Upper lobe of right lung (tissue), 1 donor: Measurements from ENCODE around the gene ERVH48-1. TPM values are rescaled to one million over a fixed set of nuclear protein-coding genes. Genes with fewer than 3 reads are reported as not detected.
A peak's percentile ranks its signal among the peaks of the same experiment; 100 is the strongest.
"Not testable (repeated sequence)": the region's sequence is repeated elsewhere in the genome, so short reads cannot be mapped to it uniquely, and the experiment has no call there.

ENCODE experiments used
- ATAC-seq: fragments of 200-7000 bp; cut with Tn5 transposase; one replicate; pipeline ENCODE4 v1.9.1; 2020; ENCODE audit warnings: mild to moderate bottlenecking, moderate library complexity
- DNase-seq: peaks from one replicate; pipeline ENCODE4 v3.0.0-alpha.2; 2020
- H3K27ac ChIP-seq: fragments of 200-600 bp; one replicate; pipeline ENCODE4 v1.8.0; 2022
- H3K27me3 ChIP-seq: fragments of 200-600 bp; one replicate; pipeline ENCODE4 v1.8.0; 2022; ENCODE audit warnings: mild to moderate bottlenecking
- H3K36me3 ChIP-seq: fragments of 200-600 bp; one replicate; pipeline ENCODE4 v1.8.0; 2022
- H3K4me1 ChIP-seq: fragments of 200-600 bp; one replicate; pipeline ENCODE4 v1.8.0; 2022
- H3K4me3 ChIP-seq: fragments of 200-600 bp; one replicate; pipeline ENCODE4 v1.8.0; 2022; ENCODE audit warnings: mild to moderate bottlenecking
- H3K9me3 ChIP-seq: fragments of 200-600 bp; one replicate; pipeline ENCODE4 v1.8.0; 2022
- intact Hi-C: fragments of 100-400 bp; cut with DNase I; formaldehyde crosslinking; loops from one replicate; pipeline ENCODE4 v1.11.0; 2022
- total RNA-seq: library from RNA; stranded (reverse); fragmentation: NEBNext Ultra II Directional; extraction: Animal tissue kit (Norgen Biotek cat#: 25700); gene quantifications from one replicate; pipeline ENCODE4 v1.2.1, GENCODE V29; 2021
- TF ChIP-seq, protein P1 (sequence below): fragments of 200-600 bp; IDR thresholded peaks from one replicate; pipeline ENCODE4 v1.8.0; 2022; ENCODE audit warnings: antibody characterized with exemption
- donor health status: DM: no; HTN: yes; CAD: no; lungs with severe emphysema.

The ERVH48-1 gene
- total RNA-seq, 1 donor from 2014 or later, result not detected

DNA sequence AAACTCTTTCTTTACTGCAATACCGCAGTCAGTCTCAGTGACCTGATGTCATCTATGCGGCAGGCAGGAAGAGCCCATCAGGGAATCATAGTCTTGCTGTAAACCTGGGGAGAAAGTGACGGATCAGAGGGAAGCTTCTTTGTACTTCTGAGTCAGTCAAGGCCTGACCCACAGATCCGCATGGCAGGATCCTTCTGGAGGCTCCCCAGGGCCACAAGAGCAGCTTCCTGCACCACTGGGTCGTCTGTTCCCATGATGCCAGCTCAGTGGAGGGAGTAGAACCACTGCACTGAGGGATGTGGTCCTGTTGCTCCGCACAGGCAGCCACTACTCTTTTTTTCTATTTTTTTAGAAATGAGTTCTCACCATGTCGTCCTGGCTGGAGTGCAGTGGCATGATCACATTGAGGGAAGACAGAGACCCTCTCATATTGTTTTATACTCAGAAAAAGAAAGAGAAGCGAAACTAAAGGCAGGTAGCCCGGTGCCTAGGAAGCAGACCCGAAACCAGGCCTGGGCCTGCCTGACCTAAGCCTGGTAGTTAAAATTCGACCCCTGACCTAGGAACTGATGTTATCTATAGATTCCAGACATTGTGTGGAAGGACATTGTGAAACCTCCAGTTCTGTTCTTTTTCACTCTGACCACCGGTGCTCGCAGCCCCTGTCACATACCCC lies 6.3 kb upstream of the ERVH48-1 start:
- intact Hi-C loops, result no loop called here
- H3K9me3 ChIP-seq, result no peaks in the 10 kb centered on the region
- TF ChIP-seq, protein P1, sequence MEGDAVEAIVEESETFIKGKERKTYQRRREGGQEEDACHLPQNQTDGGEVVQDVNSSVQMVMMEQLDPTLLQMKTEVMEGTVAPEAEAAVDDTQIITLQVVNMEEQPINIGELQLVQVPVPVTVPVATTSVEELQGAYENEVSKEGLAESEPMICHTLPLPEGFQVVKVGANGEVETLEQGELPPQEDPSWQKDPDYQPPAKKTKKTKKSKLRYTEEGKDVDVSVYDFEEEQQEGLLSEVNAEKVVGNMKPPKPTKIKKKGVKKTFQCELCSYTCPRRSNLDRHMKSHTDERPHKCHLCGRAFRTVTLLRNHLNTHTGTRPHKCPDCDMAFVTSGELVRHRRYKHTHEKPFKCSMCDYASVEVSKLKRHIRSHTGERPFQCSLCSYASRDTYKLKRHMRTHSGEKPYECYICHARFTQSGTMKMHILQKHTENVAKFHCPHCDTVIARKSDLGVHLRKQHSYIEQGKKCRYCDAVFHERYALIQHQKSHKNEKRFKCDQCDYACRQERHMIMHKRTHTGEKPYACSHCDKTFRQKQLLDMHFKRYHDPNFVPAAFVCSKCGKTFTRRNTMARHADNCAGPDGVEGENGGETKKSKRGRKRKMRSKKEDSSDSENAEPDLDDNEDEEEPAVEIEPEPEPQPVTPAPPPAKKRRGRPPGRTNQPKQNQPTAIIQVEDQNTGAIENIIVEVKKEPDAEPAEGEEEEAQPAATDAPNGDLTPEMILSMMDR, result no peak

DNA sequence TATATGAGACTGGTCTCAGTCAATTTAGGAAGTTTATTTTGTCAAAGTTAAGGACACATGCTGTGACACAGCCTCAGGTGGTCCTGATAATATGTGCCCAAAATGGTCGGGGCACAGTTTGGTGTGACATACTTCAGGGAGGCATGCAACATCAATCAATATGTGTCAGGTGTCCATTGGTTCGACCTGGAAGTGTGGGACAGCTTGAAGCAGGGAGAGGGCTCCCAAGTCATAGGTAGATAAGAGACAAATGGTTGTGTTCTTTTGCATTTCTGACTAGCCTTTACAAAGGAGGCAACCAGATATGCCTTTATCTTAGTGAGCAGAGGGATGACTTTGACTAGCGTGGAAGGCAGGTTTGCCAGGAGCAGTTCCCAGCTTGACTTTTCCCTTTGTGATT lies 4.5 kb upstream of the ERVH48-1 start:
- Histone ChIP-seq H3K4me1 (peaks cover 4% of the 10 kb centered on the region), H3K9me3 (no peaks in the 10 kb centered on the region), H3K27me3 (no peaks in the 10 kb centered on the region), H3K36me3 (no peaks in the 10 kb centered on the region), H3K27ac (no peak overlapping the region), H3K4me3 (no peak overlapping the region)
- ATAC-seq (no peak), DNase-seq (no peak)
- TF ChIP-seq, protein P1, result no peak
- intact Hi-C loops, result no loop called here

More for the DNA sequence above, 6.3 kb upstream of the ERVH48-1 start:
- ATAC-seq, result no peak
- Histone ChIP-seq H3K27me3 (no peaks in the 10 kb centered on the region), H3K4me1 (peaks cover 4% of the 10 kb centered on the region), H3K4me3 (no peak overlapping the region), H3K36me3 (no peaks in the 10 kb centered on the region), H3K27ac (no peak overlapping the region)
- peak; percentile 23 for DNase-seq

GRCh38 chr21:42927474-42928200 lies 2.2 kb upstream of the ERVH48-1 start:
- H3K36me3 ChIP-seq, H3K27me3 ChIP-seq, H3K4me1 ChIP-seq, intact Hi-C loops, H3K27ac ChIP-seq, ATAC-seq, H3K9me3 ChIP-seq, H3K4me3 ChIP-seq: not testable (repeated sequence)
- DNase-seq, result peak; percentile 34

GRCh38 chr21:42924433-42924751 lies 1.0 kb downstream of the ERVH48-1 start:
- Histone ChIP-seq H3K9me3 (no peaks in the 10 kb centered on the region), H3K27ac (no peak overlapping the region), H3K27me3 (no peaks in the 10 kb centered on the region), H3K4me3 (no peak overlapping the region), H3K36me3 (no peaks in the 10 kb centered on the region), H3K4me1 (peaks cover 9% of the 10 kb centered on the region)
- TF ChIP-seq, protein P1, result no peak
- intact Hi-C loops, result no loop called here
- ATAC-seq, result no peak
- no peak for DNase-seq

GRCh38 chr21:42923553-42924432 lies 1.6 kb downstream of the ERVH48-1 start:
- Histone ChIP-seq H3K27me3 (no peaks in the 10 kb centered on the region), H3K4me1 (peaks cover 9% of the 10 kb centered on the region), H3K9me3 (no peaks in the 10 kb centered on the region), H3K27ac (no peak overlapping the region), H3K36me3 (no peaks in the 10 kb centered on the region), H3K4me3 (no peak overlapping the region)
- TF ChIP-seq, protein P1, result peak; percentile 70
- peak; percentile 69 for DNase-seq
- intact Hi-C loops, result no loop called here
- ATAC-seq, result peak; percentile 98

GRCh38 chr21:42922918-42923317 lies 2.5 kb downstream of the ERVH48-1 start:
- peaks cover 9% of the 10 kb centered on the region for H3K4me1 ChIP-seq
- no peaks in the 10 kb centered on the region for H3K27me3 ChIP-seq
- no peak overlapping the region for H3K27ac ChIP-seq
- TF ChIP-seq, protein P1, result no peak
- no peaks in the 10 kb centered on the region for H3K9me3 ChIP-seq
- H3K4me3 ChIP-seq, result no peak overlapping the region
- DNase-seq (no peak), ATAC-seq (no peak)
- intact Hi-C loops, result no loop called here
- H3K36me3 ChIP-seq, result no peaks in the 10 kb centered on the region
